GM19035 (cell line): ENCODE data around the gene ACAT2.
"Not testable (repeated sequence)": the region's sequence is repeated elsewhere in the genome, so short reads cannot be mapped to it uniquely, and the experiment has no call there.

Experiments
- ATAC-seq: cut with Tn5 transposase; IDR thresholded peaks from one replicate; pipeline ENCODE4 v1.9.1; 2021; ENCODE audit not compliant: unreplicated experiment

The ACAT2 gene

DNA sequence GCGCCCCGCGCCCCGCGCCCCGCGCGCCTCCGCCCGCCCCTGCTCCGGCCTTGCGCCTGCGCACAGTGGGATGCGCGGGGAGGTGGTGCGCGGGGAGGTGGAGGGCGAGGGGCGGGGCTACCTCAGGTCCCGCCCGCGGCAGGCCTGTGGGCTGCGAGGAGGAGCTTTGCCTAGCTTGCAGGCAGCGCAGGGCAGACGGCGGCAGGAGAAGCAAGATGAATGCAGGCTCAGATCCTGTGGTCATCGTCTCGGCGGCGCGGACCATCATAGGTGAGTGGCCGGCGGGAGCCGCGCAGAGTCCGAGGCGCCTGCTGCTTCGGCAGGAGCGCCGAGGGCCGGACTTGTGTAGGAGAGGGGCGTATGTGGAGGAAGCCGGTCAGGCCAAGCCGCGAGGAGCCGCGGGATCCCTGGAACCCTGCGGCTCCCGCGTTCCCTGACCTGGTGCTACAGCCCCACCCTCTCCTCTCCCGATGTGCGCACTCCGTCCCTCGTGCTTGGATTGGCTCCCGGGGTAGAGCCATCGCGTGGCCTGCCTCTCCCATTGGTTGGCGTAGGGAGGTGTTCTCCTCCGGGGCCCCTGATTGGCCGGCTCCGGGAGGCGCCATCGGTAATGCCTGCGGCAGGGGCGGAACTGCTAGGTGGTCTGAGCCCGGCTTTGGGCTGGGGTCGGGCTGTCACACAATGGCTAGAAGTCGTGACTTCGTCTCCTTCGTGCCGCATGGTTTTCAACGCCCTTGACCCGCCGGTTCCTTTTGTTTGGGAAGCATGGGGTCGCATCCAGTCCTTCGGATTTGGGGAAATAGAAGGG is at the start of gene ACAT2:
ACAT2 (plus strand) TSS at position 173 of the 808 bp plus-strand sequence; CDS start at position 216, 43 bp downstream.
- peak; percentile 94 for ATAC-seq

DNA sequence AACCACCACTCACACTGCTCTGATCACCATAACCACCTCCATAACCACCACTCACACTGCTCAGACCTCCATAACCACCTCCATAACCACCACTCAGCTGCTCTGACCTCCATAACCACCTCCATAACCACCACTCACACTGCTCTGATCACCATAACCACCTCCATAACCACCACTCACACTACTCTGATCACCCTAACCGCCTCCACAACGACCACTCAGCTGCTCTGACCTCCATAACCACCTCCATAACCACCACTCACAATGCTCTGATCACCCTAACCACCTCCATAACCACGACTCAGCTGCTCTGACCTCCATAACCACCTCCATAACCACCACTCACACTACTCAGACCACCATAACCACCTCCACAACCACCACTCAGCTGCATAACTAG is 49.5 kb upstream of the ACAT2 start:
- ATAC-seq = not testable (repeated sequence)

DNA sequence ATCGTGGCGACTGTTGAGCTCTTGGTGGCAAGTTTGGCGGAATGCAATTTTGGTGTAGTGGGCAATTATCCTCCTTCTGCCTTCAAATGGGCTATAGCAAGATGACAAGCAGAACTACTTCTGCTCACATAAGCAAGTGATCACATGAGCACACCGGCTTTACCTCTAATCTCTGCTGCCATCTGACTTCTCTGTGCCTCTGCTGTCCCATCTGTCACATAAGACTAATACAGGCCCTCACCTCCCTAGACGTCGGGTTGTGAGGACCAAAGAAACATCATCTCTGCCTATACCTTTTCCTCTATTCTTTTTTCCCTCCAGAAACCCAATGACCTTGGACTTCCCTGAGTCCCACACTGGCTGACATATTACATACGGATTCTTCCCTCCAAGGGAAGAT is 47.9 kb upstream of the ACAT2 start:
- no peak for ATAC-seq

GRCh38 chr6:159714404-159714803 is 47.4 kb upstream of the ACAT2 start:
- ATAC-seq = no peak

GRCh38 chr6:159715166-159715565 is 46.7 kb upstream of the ACAT2 start:
- ATAC-seq = no peak

DNA sequence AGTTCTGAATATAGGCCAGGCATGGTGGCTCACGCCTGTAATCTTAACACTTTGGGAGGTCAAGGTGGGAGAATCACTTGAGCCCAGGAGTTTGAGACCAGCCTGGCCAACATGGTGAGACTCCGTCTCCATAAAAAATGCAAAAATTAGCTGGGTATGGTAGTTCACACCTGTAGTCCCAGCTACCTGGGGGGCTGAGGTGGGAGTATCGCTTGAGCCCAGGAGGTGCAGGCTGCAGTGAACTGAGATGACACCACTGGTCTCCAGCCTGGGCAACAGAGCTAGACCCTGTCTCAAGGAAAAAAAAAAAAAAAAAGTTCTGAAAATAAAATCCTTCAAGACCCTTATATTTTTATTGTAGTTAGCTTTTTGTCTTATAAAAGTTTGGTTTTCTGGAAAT is 46.2 kb upstream of the ACAT2 start:
- no peak for ATAC-seq

DNA sequence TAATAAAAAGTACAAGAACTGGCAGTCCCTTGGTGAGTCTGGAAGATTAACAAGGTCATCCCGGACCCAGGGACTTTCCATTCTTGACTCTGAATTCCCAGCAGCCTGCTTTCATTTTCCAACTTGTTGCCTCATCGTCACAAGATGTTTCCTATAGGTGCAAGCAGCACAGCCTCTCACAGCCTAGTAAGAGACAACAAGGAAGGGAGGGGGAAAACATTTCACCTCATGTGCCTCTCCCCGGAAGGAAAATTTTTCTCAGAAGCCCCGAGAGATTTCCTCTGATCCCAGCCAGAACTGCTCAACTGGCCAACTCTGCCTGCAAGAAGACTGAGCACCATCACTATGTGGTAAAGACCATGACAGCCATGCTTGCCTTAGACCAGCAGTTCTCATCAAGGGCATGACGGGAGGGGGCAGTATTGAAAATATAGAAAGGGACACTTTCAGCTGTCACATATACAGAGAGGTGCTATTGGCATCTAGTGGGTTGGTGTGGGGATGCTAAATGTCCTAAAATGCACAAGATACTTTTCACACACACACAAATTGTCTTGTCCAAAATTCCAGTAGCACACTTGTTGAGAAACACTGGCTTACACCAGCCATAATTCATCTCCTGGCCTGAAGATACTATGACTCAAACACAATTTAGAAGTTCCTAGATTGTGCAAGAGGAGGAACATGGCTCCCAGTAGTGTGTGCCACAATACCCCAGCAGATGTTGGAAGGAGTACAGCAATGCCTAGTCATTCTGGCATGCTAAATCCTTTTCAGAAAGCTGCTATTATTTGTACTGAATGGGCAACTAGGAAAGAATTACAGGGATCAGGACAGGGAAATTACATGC is 45.4 kb upstream of the ACAT2 start:
- no peak for ATAC-seq

DNA sequence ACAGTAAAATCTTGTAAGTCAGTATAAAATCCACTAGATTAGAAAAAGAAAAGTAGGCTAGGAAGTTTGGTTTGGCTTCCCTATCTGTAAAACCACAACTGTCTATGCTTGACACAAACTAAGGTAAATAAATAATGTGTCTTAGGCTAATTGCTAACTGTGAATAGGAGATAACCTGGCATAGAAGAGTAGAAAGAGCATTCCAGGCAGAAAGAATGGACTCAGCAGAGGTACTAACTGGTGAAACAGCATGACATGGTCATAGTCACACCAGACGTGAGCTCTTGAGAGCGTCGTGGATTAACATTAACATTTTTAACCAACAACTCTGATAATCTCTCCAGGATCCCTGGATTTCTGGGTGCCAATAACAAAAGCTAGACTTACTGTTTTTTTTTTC is 43.2 kb upstream of the ACAT2 start:
- no peak for ATAC-seq

DNA sequence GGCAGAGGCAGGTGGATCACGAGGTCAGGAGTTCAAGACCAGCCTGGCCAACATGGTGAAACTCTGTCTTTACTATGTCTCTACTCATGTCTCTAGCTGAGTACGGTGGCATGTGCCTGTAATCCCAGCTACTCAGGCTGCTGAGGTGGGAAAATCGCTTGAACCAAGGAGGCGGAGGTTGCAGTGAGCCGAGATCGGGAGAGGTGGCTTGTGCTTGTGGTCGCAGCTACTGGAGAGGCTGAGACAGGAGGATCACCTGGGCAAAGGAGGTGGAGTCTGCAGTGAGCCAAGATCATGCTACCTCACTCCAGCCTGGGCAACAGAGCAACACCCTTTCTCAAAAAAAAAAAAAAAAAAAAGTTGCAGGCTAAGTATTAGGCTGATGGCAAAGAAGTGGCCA is 42.6 kb upstream of the ACAT2 start:
- no peak for ATAC-seq

DNA sequence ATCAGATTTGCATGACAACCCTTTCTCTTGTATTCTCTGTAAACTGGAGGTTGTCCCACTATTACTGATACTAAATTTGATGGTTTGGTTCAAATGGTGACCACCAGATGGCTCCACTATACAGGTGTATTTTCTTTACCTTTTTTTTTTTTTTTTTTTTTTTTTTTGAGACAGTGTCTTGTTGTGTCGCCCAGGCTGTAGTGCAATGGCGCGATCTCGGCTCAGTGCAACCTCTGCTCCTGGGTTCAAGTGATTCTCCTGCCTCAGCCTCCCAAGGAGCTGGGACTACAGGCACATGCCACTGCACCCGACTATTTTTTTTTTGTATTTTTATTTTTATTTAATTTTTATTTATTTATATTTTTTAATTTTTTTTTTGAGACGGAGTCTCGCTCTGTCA is 41.1 kb upstream of the ACAT2 start:
- no peak for ATAC-seq

DNA sequence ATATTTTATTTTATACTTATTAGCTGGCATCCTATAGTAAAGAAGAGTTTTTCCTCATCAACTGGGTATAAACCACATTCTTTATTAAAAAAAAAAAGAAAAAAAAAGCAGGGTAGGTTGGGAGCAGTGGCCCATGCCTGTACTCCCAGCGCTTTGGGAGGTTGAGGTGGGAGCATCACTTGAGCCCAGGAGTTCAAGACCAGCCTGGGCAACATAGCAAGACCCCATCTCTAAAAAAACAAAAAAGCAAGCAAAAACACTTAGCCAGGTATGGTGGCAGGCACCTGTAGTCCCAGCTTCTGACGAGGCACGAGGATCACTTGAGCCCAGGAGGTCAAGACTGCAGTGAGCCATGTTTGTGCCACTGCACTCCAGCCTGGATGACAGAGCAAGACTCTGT is 39.9 kb upstream of the ACAT2 start:
- ATAC-seq = not testable (repeated sequence)

DNA sequence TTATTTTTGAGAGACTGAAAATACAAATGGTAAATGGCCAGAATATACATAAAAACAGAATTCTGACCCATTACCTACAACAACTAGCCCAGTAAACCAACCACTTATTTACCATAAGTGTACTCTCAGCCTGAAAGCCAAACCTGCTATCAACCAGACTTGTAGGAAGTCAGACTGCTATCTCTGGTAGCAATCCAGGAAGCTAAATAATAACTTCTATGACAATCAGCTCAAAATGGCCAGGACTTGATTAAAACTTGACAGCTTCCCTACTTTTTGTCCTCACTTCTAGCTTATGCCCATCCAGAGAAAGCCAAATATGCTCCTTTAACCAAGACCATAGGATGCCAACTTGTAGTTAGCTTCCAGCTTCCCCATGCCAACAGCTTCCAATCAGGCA is 39.2 kb upstream of the ACAT2 start:
- ATAC-seq = no peak

DNA sequence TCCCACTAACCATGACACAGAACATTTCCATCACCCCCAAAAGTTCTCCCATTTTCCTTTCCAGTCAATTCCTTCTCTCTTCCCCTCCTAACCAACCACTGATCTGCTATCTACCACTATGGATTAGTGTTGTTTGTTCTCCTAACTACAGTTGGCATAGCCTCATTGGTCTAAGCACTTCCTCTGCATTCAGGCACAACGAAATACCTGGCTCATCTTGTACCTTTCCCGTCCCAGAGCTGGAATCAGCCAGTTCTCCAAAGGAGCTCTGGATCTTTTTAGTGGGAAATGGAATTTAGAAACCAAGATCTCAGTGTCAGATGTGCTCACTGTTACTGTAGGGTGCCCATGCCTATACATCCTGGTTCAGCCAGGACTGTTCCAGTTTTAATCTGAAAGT is 38.6 kb upstream of the ACAT2 start:
- no peak for ATAC-seq

DNA sequence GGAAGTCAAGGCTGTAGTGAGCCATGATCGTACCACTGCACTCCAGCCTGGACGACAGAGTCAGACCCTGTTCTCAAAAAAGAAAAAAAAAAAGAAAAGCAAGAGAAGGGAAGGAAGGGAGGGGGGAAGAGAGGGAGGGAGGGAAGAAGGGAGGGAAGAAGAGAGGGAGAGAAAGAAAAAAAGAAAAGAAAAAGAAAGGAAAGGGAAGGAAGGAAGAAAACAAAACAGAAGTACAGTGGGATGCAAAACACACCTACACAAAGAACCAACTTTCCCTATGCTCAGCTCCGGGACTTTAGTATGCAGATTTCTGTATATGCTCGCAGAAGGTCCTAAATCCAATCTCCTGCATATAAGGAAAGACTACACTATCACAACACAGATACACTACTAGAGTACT is 37.1 kb upstream of the ACAT2 start:
- ATAC-seq = no peak

DNA sequence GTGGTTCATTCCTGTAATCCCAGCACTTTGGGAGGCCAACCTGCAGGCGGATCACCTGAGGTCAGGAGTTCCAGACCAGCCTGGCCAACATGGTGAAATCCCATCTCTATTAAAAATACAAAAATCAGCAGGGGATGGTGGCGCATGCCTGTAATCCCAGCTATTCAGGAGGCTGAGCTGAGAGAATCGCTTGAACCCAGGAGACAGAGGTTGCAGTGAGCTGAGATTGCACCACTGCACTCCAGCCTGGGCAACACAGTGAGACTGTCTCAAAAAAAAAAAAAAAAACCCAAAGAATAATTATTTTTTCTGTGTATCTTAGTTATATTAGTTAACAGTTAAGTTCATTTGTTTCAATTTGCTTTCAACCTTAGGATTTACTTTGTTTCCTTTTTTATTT is 36.6 kb upstream of the ACAT2 start:
- ATAC-seq = not testable (repeated sequence)

- ATAC-seq = peak; percentile 24
These were observed 35.5 kb upstream of the ACAT2 start for GRCh38 chr6:159726255-159726917.

DNA sequence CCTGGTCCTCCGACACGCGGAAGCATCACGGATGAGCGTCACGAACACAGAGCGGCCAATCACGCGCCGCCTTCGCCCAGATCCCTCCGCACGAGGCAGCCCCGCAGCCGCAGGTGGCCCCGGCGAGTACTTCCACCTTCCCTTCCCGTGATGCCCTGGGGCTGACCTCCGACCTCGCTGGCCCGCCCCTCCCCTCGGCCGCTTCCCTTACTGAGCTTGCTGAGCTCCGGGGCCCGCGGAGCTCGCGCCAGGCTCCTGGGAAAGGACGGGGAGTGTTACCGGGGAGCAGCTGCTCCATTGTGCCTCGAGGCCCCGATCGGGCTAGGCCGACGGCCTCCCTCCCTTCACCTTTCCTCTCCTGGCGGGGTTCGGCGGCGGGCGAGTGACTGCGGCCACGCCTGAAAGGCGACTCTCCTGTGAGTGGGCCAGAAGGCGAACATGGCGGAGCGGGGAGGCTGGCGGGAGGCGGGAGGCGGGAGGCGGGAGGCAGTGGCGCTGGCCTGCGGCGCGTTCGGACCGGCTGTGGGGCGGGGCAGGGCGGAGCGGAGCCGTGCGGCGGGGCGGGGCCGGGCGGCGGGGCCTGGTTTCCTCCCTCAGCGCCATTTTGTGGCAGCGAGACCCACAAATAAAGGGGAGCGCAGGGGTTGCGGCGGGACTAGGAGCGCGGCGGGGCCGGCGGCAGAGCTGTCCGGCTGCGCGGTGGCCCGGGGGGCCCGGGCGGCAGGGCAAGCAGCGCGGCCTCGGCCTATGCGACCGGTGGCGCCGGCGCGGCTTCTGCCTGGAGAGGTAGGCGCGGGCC is 34.7 kb upstream of the ACAT2 start, which contains the start of gene WTAP:
WTAP (plus strand) TSS at position 589 of the 799 bp plus-strand sequence. CDS start 8,760 bp downstream, outside the sequence.
- ATAC-seq = peak; percentile 79

- ATAC-seq = peak; percentile 34
These were observed 34.0 kb upstream of the ACAT2 start for GRCh38 chr6:159727717-159728445.

DNA sequence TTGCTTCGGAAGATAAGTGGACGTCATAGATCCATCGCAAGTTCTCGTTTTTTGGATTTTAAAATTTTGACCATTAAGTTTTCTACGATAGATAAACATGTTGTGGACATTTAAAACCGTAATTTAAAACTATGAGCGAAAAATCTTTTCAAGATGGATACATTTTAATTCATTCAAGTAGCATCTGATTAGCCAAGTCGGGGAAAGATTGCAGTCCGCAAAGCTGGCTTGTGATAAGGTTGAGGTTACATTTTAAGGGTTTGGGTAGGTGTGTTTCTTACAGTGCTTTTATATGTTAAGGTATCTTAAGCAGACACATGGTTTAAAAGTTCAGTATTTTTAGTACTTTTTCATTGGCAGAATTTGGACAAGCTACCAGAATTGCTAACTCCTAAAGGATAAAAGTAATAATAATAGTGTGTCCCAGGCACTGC is 33.3 kb upstream of the ACAT2 start:
- ATAC-seq = no peak
